DND-41 (cell line): ENCODE results near the gene TCEA3.

Experiments
- ATAC-seq: fragments of 200-7000 bp; cut with Tn5 transposase; 3 replicates; pipeline ENCODE4 v1.9.1; 2021; ENCODE audit warnings: low read depth; ENCODE audit not compliant: insufficient read depth
- DNase-seq: peaks from one replicate; pipeline ENCODE4 v3.0.0-alpha.2; 2020
- H2AFZ ChIP-seq: 2 replicates; pipeline ENCODE4 v1.6.0; 2012; ENCODE audit warnings: low read depth, low read length
- H3K27ac ChIP-seq: 2 replicates; pipeline ENCODE4 v1.5.1; 2012; ENCODE audit warnings: low read length, inconsistent platforms
- H3K27me3 ChIP-seq: fragments of 200-600 bp; sonication (generic); 2 replicates; pipeline ENCODE4 v1.6.0; 2012; ENCODE audit warnings: low read length, mild to moderate bottlenecking, inconsistent platforms; ENCODE audit not compliant: insufficient read depth, poor library complexity
- H3K36me3 ChIP-seq: 2 replicates; pipeline ENCODE4 v1.5.1; 2012; ENCODE audit warnings: low read length, inconsistent platforms; ENCODE audit not compliant: insufficient read depth
- H3K4me1 ChIP-seq: 2 replicates; pipeline ENCODE4 v1.5.1; 2012; ENCODE audit warnings: mild to moderate bottlenecking, low read length; ENCODE audit not compliant: insufficient read depth
- H3K4me2 ChIP-seq: 2 replicates; pipeline ENCODE4 v1.6.0; 2012; ENCODE audit warnings: mild to moderate bottlenecking, moderate library complexity, low read length, inconsistent platforms; ENCODE audit not compliant: insufficient read depth
- H3K4me3 ChIP-seq, 2 experiments: fragments of 200-600 bp in 1 of 2; shearing (Covaris generic) in 1 of 2; 2 replicates each; pipeline ENCODE4 v1.5.1; 2012 to 2016; ENCODE audit warnings: inconsistent platforms in 2 of 2, low read length in 2 of 2, mild to moderate bottlenecking in 2 of 2, low read depth in 1 of 2, moderate library complexity in 1 of 2
- H3K79me2 ChIP-seq: 2 replicates; pipeline ENCODE4 v1.6.0; 2012; ENCODE audit warnings: low read length, inconsistent platforms; ENCODE audit not compliant: insufficient read depth
- H3K9ac ChIP-seq: 2 replicates; pipeline ENCODE4 v1.6.0; 2012; ENCODE audit warnings: low read depth, mild to moderate bottlenecking, inconsistent platforms, low read length, moderate library complexity
- H3K9me3 ChIP-seq: 2 replicates; pipeline ENCODE4 v1.5.1; 2012; ENCODE audit warnings: low read length, moderate library complexity, mild to moderate bottlenecking, inconsistent platforms; ENCODE audit not compliant: insufficient read depth, severe bottlenecking
- H4K20me1 ChIP-seq: 2 replicates; pipeline ENCODE4 v1.6.0; 2012; ENCODE audit warnings: low read length; ENCODE audit not compliant: insufficient read depth
- EZH2 ChIP-seq: IDR thresholded peaks from 3 replicates; pipeline ENCODE4 v1.6.1; 2012; ENCODE audit warnings: borderline replicate concordance, low read depth, mild to moderate bottlenecking, moderate library complexity, low read length, inconsistent platforms; ENCODE audit not compliant: severe bottlenecking
- TF ChIP-seq, protein P1 (sequence below): IDR thresholded peaks from 2 replicates; pipeline ENCODE4 v1.5.1; 2012; ENCODE audit warnings: borderline replicate concordance, low read length, moderate library complexity, mild to moderate bottlenecking; ENCODE audit not compliant: poor library complexity, severe bottlenecking; ENCODE audit errors: extremely low read depth

TCEA3 gene

GRCh38 chr1:23461050-23461449, 36.5 kb upstream of the TCEA3 start:
- DNase-seq, result no peak
- no peak overlapping the region for H3K4me2 ChIP-seq
- H3K79me2 ChIP-seq, result no peaks in the 10 kb centered on the region
- H3K27me3 ChIP-seq, result peaks cover 6% of the 10 kb centered on the region
- no peak overlapping the region for H2AFZ ChIP-seq
- peaks cover 6% of the 10 kb centered on the region; the same call in 1 of the 2 replicates for H4K20me1 ChIP-seq
- H3K27ac ChIP-seq, result no peak overlapping the region
- TF ChIP-seq EZH2, result no peak
- TF ChIP-seq, protein P1, sequence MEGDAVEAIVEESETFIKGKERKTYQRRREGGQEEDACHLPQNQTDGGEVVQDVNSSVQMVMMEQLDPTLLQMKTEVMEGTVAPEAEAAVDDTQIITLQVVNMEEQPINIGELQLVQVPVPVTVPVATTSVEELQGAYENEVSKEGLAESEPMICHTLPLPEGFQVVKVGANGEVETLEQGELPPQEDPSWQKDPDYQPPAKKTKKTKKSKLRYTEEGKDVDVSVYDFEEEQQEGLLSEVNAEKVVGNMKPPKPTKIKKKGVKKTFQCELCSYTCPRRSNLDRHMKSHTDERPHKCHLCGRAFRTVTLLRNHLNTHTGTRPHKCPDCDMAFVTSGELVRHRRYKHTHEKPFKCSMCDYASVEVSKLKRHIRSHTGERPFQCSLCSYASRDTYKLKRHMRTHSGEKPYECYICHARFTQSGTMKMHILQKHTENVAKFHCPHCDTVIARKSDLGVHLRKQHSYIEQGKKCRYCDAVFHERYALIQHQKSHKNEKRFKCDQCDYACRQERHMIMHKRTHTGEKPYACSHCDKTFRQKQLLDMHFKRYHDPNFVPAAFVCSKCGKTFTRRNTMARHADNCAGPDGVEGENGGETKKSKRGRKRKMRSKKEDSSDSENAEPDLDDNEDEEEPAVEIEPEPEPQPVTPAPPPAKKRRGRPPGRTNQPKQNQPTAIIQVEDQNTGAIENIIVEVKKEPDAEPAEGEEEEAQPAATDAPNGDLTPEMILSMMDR, result no peak
- ATAC-seq, result no peak
- H3K9ac ChIP-seq, result no peak overlapping the region
- no peaks in the 10 kb centered on the region for H3K9me3 ChIP-seq
- no peaks in the 10 kb centered on the region for H3K4me1 ChIP-seq
- no peak overlapping the region for H3K4me3 ChIP-seq
- H3K36me3 ChIP-seq, result no peaks in the 10 kb centered on the region

- no peak overlapping the region for H3K9ac ChIP-seq
- no peaks in the 10 kb centered on the region for H3K79me2 ChIP-seq
- no peak for ATAC-seq
- H2AFZ ChIP-seq, result no peak overlapping the region
- H3K27ac ChIP-seq, result no peak overlapping the region
- no peak overlapping the region for H3K4me2 ChIP-seq
- no peaks in the 10 kb centered on the region for H3K36me3 ChIP-seq
- H3K9me3 ChIP-seq, result no peaks in the 10 kb centered on the region
- TF ChIP-seq, protein P1, result no peak
- no peak for TF ChIP-seq EZH2
- no peak for DNase-seq
- peaks cover 3% of the 10 kb centered on the region; the same call in 1 of the 2 replicates for H4K20me1 ChIP-seq
- peaks cover 11% of the 10 kb centered on the region for H3K27me3 ChIP-seq
- no peak overlapping the region for H3K4me3 ChIP-seq
- H3K4me1 ChIP-seq, result no peaks in the 10 kb centered on the region
Observed at GRCh38 chr1:23460519-23460918, 36.0 kb upstream of the TCEA3 start.

DNA sequence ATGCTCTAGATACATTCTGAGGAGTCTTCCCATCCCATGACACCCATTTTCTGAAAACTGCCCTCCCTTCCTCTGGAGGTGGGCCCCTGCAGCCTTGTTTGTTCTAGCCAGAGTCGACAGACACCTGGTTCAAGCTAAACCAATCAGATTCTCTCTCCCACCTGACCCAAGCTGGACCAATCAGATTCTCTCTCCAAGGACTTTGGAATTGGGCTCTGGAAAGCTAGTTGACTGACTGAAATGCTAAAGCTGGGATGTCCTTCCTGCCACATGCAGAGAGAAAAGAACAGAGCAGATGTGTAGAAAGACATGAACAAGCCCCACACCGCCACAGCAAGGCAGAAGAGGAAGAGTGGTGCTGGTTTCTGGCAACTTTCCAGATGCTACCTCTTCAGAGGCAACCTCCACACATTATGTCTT, 34.8 kb upstream of the TCEA3 start:
- DNase-seq, result no peak
- H3K4me3 ChIP-seq, result no peak overlapping the region
- H3K4me1 ChIP-seq, result no peaks in the 10 kb centered on the region
- no peak overlapping the region for H2AFZ ChIP-seq
- H3K79me2 ChIP-seq, result no peaks in the 10 kb centered on the region
- peaks cover 19% of the 10 kb centered on the region for H3K27me3 ChIP-seq
- peaks cover 9% of the 10 kb centered on the region for H4K20me1 ChIP-seq
- no peak for TF ChIP-seq EZH2
- TF ChIP-seq, protein P1, result no peak
- no peak overlapping the region for H3K4me2 ChIP-seq
- ATAC-seq, result no peak
- no peaks in the 10 kb centered on the region for H3K9me3 ChIP-seq
- H3K36me3 ChIP-seq, result no peaks in the 10 kb centered on the region
- H3K27ac ChIP-seq, result no peak overlapping the region
- H3K9ac ChIP-seq, result no peak overlapping the region

- DNase-seq, result no peak
- H3K79me2 ChIP-seq, result no peaks in the 10 kb centered on the region
- H3K4me3 ChIP-seq, result no peak overlapping the region
- H3K27ac ChIP-seq, result no peak overlapping the region
- H3K36me3 ChIP-seq, result no peaks in the 10 kb centered on the region
- no peak overlapping the region for H3K4me2 ChIP-seq
- peaks cover 20% of the 10 kb centered on the region for H4K20me1 ChIP-seq
- H3K4me1 ChIP-seq, result peaks cover 5% of the 10 kb centered on the region; the same call in 1 of the 2 replicates
- ATAC-seq, result no peak
- no peak for TF ChIP-seq EZH2
- TF ChIP-seq, protein P1, result no peak
- H2AFZ ChIP-seq, result no peak overlapping the region
- H3K9me3 ChIP-seq, result no peaks in the 10 kb centered on the region
- no peak overlapping the region for H3K9ac ChIP-seq
- peaks cover 25% of the 10 kb centered on the region for H3K27me3 ChIP-seq
Observed at GRCh38 chr1:23456226-23456625, 31.7 kb upstream of the TCEA3 start.
